ENCODE data around the gene PANK2. TPM values are rescaled to one million over a fixed set of nuclear protein-coding genes. Genes with fewer than 3 reads are reported as not detected.

The PANK2 gene
- total RNA-seq, 1 experiment from 2014 or later = 77.4 TPM

- no peaks in the 10 kb centered on the region for H3K27me3 ChIP-seq (replicated peaks; ENCODE audit: insufficient read depth, low read depth, low read length, poor library complexity)
- BruUV-seq (replicated peaks) = no TSS peak
- peak overlapping the region; percentile 47 for H3K27ac ChIP-seq (ENCODE audit: low read depth, low read length, poor library complexity, severe bottlenecking)
- H3K4me3 ChIP-seq (ENCODE audit: low read depth, low read length, poor library complexity, severe bottlenecking) = no peak overlapping the region
- H3K4me1 ChIP-seq (ENCODE audit: insufficient read depth, low read length, poor library complexity, severe bottlenecking) = no peaks in the 10 kb centered on the region
- TF ChIP-seq EZH2 (IDR thresholded peaks at IDR 0.05; ENCODE audit: borderline replicate concordance, low read depth, low read length, poor library complexity, severe bottlenecking) = no peak
- no peak for TF ChIP-seq CTCF (conservative IDR thresholded peaks at IDR 0.05; ENCODE audit: low read depth, low read length)
- no peak for DNase-seq (ENCODE audit: low spot score)
- intact Hi-C loops (cut with micrococcal nuclease; ENCODE audit: unreplicated experiment) = no loop called here
- peaks cover 63% of the 10 kb centered on the region for H3K36me3 ChIP-seq (ENCODE audit: insufficient read depth, low read length, poor library complexity, severe bottlenecking)
- ChIA-PET POLR2A (ENCODE audit: low non-redundant PET) (no interaction called here), CTCF (no interaction called here)
- H3K9me3 ChIP-seq (ENCODE audit: low read depth, low read length, poor library complexity, severe bottlenecking) = no peaks in the 10 kb centered on the region
Observed at GRCh38 chr20:3908667-3909066, 19.5 kb downstream of the PANK2 start.

- BruUV-seq (replicated peaks) = no TSS peak
- H3K27ac ChIP-seq (ENCODE audit: low read depth, low read length, poor library complexity, severe bottlenecking) = no peak overlapping the region
- TF ChIP-seq EZH2 (IDR thresholded peaks at IDR 0.05; ENCODE audit: borderline replicate concordance, low read depth, low read length, poor library complexity, severe bottlenecking) (no peak), CTCF (conservative IDR thresholded peaks at IDR 0.05; ENCODE audit: low read depth, low read length) (no peak)
- POLR2A ChIA-PET (ENCODE audit: low non-redundant PET) = no interaction called here
- CTCF ChIA-PET = no interaction called here
- H3K27me3 ChIP-seq (replicated peaks; ENCODE audit: insufficient read depth, low read depth, low read length, poor library complexity) = no peaks in the 10 kb centered on the region
- no peaks in the 10 kb centered on the region for H3K9me3 ChIP-seq (ENCODE audit: low read depth, low read length, poor library complexity, severe bottlenecking)
- no peak overlapping the region for H3K4me3 ChIP-seq (ENCODE audit: low read depth, low read length, poor library complexity, severe bottlenecking)
- peaks cover 75% of the 10 kb centered on the region for H3K36me3 ChIP-seq (ENCODE audit: insufficient read depth, low read length, poor library complexity, severe bottlenecking)
- no peaks in the 10 kb centered on the region for H3K4me1 ChIP-seq (ENCODE audit: insufficient read depth, low read length, poor library complexity, severe bottlenecking)
- intact Hi-C loops (cut with micrococcal nuclease; ENCODE audit: unreplicated experiment) = no loop called here
- DNase-seq (ENCODE audit: low spot score) = no peak
Observed at GRCh38 chr20:3909952-3910366, 20.8 kb downstream of the PANK2 start.

GRCh38 chr20:3910853-3911252 lies 21.7 kb downstream of the PANK2 start:
- Histone ChIP-seq H3K27me3 (replicated peaks; ENCODE audit: insufficient read depth, low read depth, low read length, poor library complexity) (no peaks in the 10 kb centered on the region), H3K4me1 (ENCODE audit: insufficient read depth, low read length, poor library complexity, severe bottlenecking) (no peaks in the 10 kb centered on the region), H3K27ac (ENCODE audit: low read depth, low read length, poor library complexity, severe bottlenecking) (no peak overlapping the region), H3K4me3 (ENCODE audit: low read depth, low read length, poor library complexity, severe bottlenecking) (no peak overlapping the region), H3K36me3 (ENCODE audit: insufficient read depth, low read length, poor library complexity, severe bottlenecking) (peaks cover 82% of the 10 kb centered on the region), H3K9me3 (ENCODE audit: low read depth, low read length, poor library complexity, severe bottlenecking) (no peaks in the 10 kb centered on the region)
- intact Hi-C loops (cut with micrococcal nuclease; ENCODE audit: unreplicated experiment) = no loop called here
- DNase-seq (ENCODE audit: low spot score) = no peak
- CTCF ChIA-PET = no interaction called here
- TF ChIP-seq CTCF (conservative IDR thresholded peaks at IDR 0.05; ENCODE audit: low read depth, low read length) = no peak
- TF ChIP-seq EZH2 (IDR thresholded peaks at IDR 0.05; ENCODE audit: borderline replicate concordance, low read depth, low read length, poor library complexity, severe bottlenecking) = no peak
- BruUV-seq (replicated peaks) = TSS peak; percentile 1
- POLR2A ChIA-PET (ENCODE audit: low non-redundant PET) = no interaction called here

Measured in A673 (cell line).